SU-DHL-6 (cell line): Measurements from ENCODE around the gene PSME4.

Experiments
- CTCF ChIP-seq: fragments of 200-600 bp; sonication (generic); IDR thresholded peaks from one replicate; pipeline ENCODE4 v1.5.1; 2017; ENCODE audit warnings: antibody characterized with exemption, mild to moderate bottlenecking, low read length, moderate library complexity; ENCODE audit not compliant: insufficient read depth, poor library complexity, severe bottlenecking
- EZH2phosphoT487 ChIP-seq: fragments of 200-600 bp; sonication (generic), shearing (Covaris generic); conservative IDR thresholded peaks from 2 replicates; pipeline ENCODE4 v1.6.1; 2018; ENCODE audit warnings: mild to moderate bottlenecking, antibody characterized with exemption, low read length, moderate library complexity, mixed read lengths

- no peak for TF ChIP-seq EZH2phosphoT487
- TF ChIP-seq CTCF = no peak
Observed at GRCh38 chr2:53826030-53826410, 144.8 kb downstream of the PSME4 start.
